RWPE2 (cell line): ENCODE measurements around the gene MYO5B.

ENCODE experiments used
- ATAC-seq: fragments of 200-7000 bp; cut with Tn5 transposase; 3 replicates; pipeline ENCODE4 v1.9.1; 2021; ENCODE audit warnings: low read depth
- DNase-seq: peaks from one replicate; pipeline ENCODE4 v3.0.0-alpha.2; 2020; ENCODE audit warnings: low spot score
- H3K27ac ChIP-seq: fragments of 450-650 bp; 2 replicates; pipeline ENCODE4 v1.5.1; 2017; ENCODE audit warnings: mild to moderate bottlenecking; ENCODE audit not compliant: poor library complexity, severe bottlenecking
- H3K27me3 ChIP-seq: fragments of 250-450 bp; sonication (Bioruptor Pico); 2 replicates; pipeline ENCODE4 v1.5.1; 2021; ENCODE audit warnings: mild to moderate bottlenecking, moderate library complexity; ENCODE audit not compliant: insufficient read depth, poor library complexity, severe bottlenecking
- H3K36me3 ChIP-seq: fragments of 250-450 bp; sonication (Bioruptor Pico); 2 replicates; pipeline ENCODE4 v1.5.1; 2020; ENCODE audit warnings: low read depth, mild to moderate bottlenecking, moderate library complexity
- H3K4me1 ChIP-seq: fragments of 250-450 bp; sonication (Bioruptor Pico); 2 replicates; pipeline ENCODE4 v1.5.1; 2021; ENCODE audit warnings: mild to moderate bottlenecking, moderate library complexity; ENCODE audit not compliant: insufficient read depth, poor library complexity, severe bottlenecking
- H3K4me3 ChIP-seq: fragments of 250-450 bp; sonication (Bioruptor Pico); 2 replicates; pipeline ENCODE4 v1.5.1; 2021; ENCODE audit warnings: mild to moderate bottlenecking, moderate library complexity; ENCODE audit not compliant: severe bottlenecking
- H3K9me3 ChIP-seq: fragments of 250-450 bp; sonication (Bioruptor Pico); 2 replicates; pipeline ENCODE4 v1.5.1; 2021; ENCODE audit warnings: mild to moderate bottlenecking, moderate library complexity; ENCODE audit not compliant: severe bottlenecking
- CTCF ChIP-seq: fragments of 450-650 bp; IDR thresholded peaks from one replicate; pipeline ENCODE4 v1.5.1; 2017; ENCODE audit warnings: mild to moderate bottlenecking, moderate library complexity; ENCODE audit not compliant: poor library complexity, severe bottlenecking

The MYO5B gene

GRCh38 chr18:49862656-49863385 is 332.1 kb downstream of the MYO5B start:
- Histone ChIP-seq H3K27ac (no peak overlapping the region), H3K36me3 (no peaks in the 10 kb centered on the region), H3K9me3 (no peaks in the 10 kb centered on the region), H3K4me1 (peaks cover 7% of the 10 kb centered on the region), H3K4me3 (no peak overlapping the region), H3K27me3 (no peaks in the 10 kb centered on the region)
- TF ChIP-seq CTCF, result no peak
- ATAC-seq (no peak), DNase-seq (no peak)

DNA sequence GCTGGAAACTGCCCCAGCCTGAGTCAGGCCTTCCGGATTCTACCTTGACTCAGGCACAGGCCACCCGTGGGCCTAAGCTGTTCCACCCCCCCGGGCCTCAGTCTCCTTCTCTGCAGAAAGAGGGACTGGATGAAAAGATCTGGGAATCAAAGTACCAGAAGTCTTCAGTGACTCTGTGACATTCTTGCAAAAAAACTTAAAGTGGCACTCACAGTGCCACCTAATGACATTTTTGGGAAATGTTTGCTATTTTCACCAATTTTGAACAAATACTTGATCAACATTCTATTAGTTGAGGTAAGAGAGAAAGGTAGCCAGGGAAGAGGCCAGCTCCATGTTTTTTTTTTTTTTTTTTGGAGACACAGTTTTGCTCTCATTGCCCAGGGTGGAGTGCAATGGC is 333.3 kb downstream of the MYO5B start:
- Histone ChIP-seq H3K36me3 (no peaks in the 10 kb centered on the region), H3K27ac (no peak overlapping the region), H3K27me3 (no peaks in the 10 kb centered on the region), H3K9me3 (no peaks in the 10 kb centered on the region), H3K4me3 (no peak overlapping the region), H3K4me1 (peaks cover 7% of the 10 kb centered on the region)
- TF ChIP-seq CTCF, result peak; percentile 68
- ATAC-seq, result no peak
- DNase-seq, result no peak

DNA sequence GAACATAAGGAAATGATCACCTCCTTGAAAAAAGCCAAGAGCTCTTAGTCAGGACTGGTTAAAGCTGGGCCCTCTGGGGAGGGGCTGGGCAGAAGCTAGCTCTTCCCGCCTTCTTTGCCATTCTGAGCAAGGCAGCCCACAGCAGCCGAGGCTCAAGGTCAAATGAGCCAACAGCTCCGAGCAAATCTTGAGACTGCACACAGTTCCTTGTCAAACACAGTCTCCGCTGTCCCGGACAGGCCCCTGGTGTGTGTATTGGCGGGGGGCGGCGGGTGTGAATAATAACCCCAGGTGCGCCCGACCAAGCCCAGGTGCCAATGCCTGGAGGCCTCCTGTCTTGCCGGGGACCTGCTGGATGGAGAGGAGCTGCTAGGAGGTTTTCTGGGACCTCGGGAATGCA is 335.2 kb downstream of the MYO5B start:
- no peak overlapping the region for H3K27ac ChIP-seq

GRCh38 chr18:49859021-49859359 is 336.0 kb downstream of the MYO5B start:
- H3K36me3 ChIP-seq, result no peaks in the 10 kb centered on the region
- no peak overlapping the region for H3K27ac ChIP-seq
- no peak for DNase-seq
- peaks cover 7% of the 10 kb centered on the region for H3K4me1 ChIP-seq
- H3K27me3 ChIP-seq, result no peaks in the 10 kb centered on the region
- H3K9me3 ChIP-seq, result no peaks in the 10 kb centered on the region
- peak; percentile 79 for TF ChIP-seq CTCF
- H3K4me3 ChIP-seq, result no peak overlapping the region
- no peak for ATAC-seq

More for the DNA sequence above, 335.2 kb downstream of the MYO5B start:
- ATAC-seq, result no peak
- H3K36me3 ChIP-seq, result no peaks in the 10 kb centered on the region
- no peak for DNase-seq
- H3K4me1 ChIP-seq, result peaks cover 7% of the 10 kb centered on the region
- no peaks in the 10 kb centered on the region for H3K9me3 ChIP-seq
- H3K4me3 ChIP-seq, result no peak overlapping the region
- no peaks in the 10 kb centered on the region for H3K27me3 ChIP-seq
- no peak for TF ChIP-seq CTCF

DNA sequence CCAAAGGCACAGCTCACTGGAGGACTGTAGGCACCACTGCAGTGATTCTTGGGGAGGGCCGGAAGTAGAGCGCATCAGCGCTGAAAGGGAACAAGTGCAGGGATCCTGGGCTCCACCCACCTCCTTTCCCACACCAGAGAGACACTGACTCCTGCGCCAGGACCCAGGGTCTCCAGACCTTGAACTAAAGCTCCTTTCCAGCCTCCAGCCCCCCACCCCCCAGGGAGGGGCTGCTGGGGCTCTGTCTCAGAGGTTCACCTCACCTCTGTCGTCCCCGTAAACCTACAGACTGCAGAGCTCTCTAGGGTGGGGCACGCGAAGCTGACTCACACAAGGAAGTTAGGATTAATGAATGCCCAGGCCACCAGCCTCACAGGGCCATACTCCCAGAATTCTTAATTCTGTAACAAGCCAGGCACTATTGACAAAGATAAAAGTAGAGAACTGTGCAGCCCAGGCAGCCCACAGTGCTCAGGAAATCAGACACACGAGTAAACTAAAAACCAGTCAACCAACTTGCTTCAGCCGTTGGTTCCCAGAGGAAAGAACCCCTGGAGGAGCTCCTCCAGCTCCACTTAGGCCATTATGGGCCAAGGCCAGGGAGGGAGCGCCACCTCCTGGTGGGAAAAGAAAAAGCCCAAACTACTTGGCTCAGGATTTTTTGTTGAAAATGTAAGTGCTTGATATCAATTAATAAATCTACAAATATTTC is 336.5 kb downstream of the MYO5B start:
- TF ChIP-seq CTCF, result peak; percentile 96
- H3K36me3 ChIP-seq, result no peaks in the 10 kb centered on the region
- no peak for DNase-seq
- peak; percentile 77 for ATAC-seq
- no peak overlapping the region for H3K27ac ChIP-seq
- H3K4me1 ChIP-seq, result peaks cover 7% of the 10 kb centered on the region
- no peak overlapping the region for H3K4me3 ChIP-seq
- no peaks in the 10 kb centered on the region for H3K27me3 ChIP-seq
- no peaks in the 10 kb centered on the region for H3K9me3 ChIP-seq
